BLaER1 (cell line): ENCODE measurements around the gene ACP5.

Source experiments
- H3K27ac ChIP-seq: shearing (Covaris generic); formaldehyde crosslinking; 2 replicates; pipeline ENCODE4 v1.8.1; 2022
- H3K27me3 ChIP-seq: shearing (Covaris generic); formaldehyde crosslinking; 2 replicates; pipeline ENCODE4 v1.8.1; 2022
- H3K36me3 ChIP-seq: shearing (Covaris generic); formaldehyde crosslinking; 2 replicates; pipeline ENCODE4 v1.8.1; 2022
- H3K4me1 ChIP-seq: shearing (Covaris generic); formaldehyde crosslinking; 2 replicates; pipeline ENCODE4 v1.8.1; 2022
- H3K4me2 ChIP-seq: shearing (Covaris generic); formaldehyde crosslinking; 2 replicates; pipeline ENCODE4 v1.8.1; 2022
- H3K4me3 ChIP-seq: shearing (Covaris generic); formaldehyde crosslinking; 2 replicates; pipeline ENCODE4 v1.8.1; 2022
- H3K9ac ChIP-seq: shearing (Covaris generic); formaldehyde crosslinking; 2 replicates; pipeline ENCODE4 v1.8.1; 2022
- H3K9me3 ChIP-seq: shearing (Covaris generic); formaldehyde crosslinking; 2 replicates; pipeline ENCODE4 v1.8.1; 2022
- H4K20me1 ChIP-seq: shearing (Covaris generic); formaldehyde crosslinking; 2 replicates; pipeline ENCODE4 v1.8.1; 2022
- Cebpa-rat ChIP-seq: shearing (Covaris generic); IDR thresholded peaks from 2 replicates; pipeline ENCODE4 v1.8.1; 2022

The ACP5 gene

DNA sequence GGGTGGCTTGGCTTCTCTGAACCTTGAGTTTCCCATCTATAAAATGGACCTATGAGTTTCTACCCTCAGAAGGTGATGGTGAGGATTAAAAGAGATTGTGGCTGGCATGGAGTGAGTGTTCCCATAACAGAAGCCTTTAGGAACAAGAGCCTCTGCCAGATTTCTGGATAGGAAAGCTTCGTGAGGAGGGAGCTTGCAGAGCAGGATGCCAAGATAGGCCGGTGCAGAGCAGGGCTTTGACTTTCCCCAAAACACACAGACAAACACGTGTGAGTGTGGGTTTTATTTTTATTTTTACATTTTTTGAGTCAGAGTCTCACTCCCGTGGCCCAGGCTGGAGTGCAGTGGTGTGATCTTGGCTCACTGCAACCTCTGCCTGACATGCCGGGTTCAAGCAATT, 42.5 kb downstream of the ACP5 start:
- TF ChIP-seq Cebpa-rat = no peak
- Histone ChIP-seq H3K27ac (no peak overlapping the region), H3K4me3 (no peak overlapping the region), H3K36me3 (no peaks in the 10 kb centered on the region), H3K4me2 (no peak overlapping the region), H3K9ac (no peak overlapping the region), H3K9me3 (no peaks in the 10 kb centered on the region), H3K27me3 (peaks cover 12% of the 10 kb centered on the region; the same call in 1 of the 2 replicates), H3K4me1 (0 out of 2 replicates have a peak, but pooled peaks cover 8% of the 10 kb centered on the region), H4K20me1 (no peaks in the 10 kb centered on the region)

GRCh38 chr19:11534538-11534937, 42.9 kb downstream of the ACP5 start:
- 0 out of 2 replicates have a peak, but pooled peaks cover 8% of the 10 kb centered on the region for H3K4me1 ChIP-seq
- no peak overlapping the region for H3K9ac ChIP-seq

DNA sequence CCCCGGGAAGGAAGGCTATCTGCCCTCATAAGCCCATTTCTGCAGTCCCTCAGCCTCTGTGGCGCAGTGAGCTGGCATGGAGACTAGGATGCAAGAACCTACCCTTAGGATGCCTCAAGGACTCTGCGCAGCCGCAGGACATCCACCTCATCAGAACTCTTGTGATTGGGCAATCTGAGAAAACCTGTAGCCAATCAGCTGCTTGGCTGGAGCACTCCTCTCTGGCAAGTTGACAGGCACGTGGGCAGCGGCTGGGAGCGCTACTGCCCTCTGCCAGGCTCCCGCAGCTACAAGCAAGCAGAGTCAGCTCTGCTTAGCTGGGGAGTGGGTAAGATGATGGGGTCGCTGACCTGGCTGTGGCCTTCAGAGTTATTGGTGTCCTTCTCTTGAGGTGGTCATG, 47.0 kb downstream of the ACP5 start:
- no peak for TF ChIP-seq Cebpa-rat
- Histone ChIP-seq H3K27ac (no peak overlapping the region), H3K9ac (no peak overlapping the region), H3K4me2 (no peak overlapping the region), H4K20me1 (no peaks in the 10 kb centered on the region; the same call in 1 of the 2 replicates), H3K9me3 (no peaks in the 10 kb centered on the region), H3K4me3 (no peak overlapping the region), H3K27me3 (no peaks in the 10 kb centered on the region), H3K4me1 (peaks cover 12% of the 10 kb centered on the region), H3K36me3 (0 out of 2 replicates have a peak, but pooled peaks cover 10% of the 10 kb centered on the region)

More at GRCh38 chr19:11534538-11534937, 42.9 kb downstream of the ACP5 start:
- no peak for TF ChIP-seq Cebpa-rat
- Histone ChIP-seq H3K4me2 (no peak overlapping the region), H3K4me3 (no peak overlapping the region), H4K20me1 (no peaks in the 10 kb centered on the region), H3K27me3 (peaks cover 12% of the 10 kb centered on the region; the same call in 1 of the 2 replicates), H3K27ac (no peak overlapping the region), H3K9me3 (no peaks in the 10 kb centered on the region), H3K36me3 (no peaks in the 10 kb centered on the region)

GRCh38 chr19:11528551-11529341, 48.7 kb downstream of the ACP5 start, which contains the start of gene ECSIT:
Gene ECSIT, minus strand, starts transcription at chr19:11529134. Its CDS starts 9,964 bp downstream, at chr19:11519170.
- Histone ChIP-seq H3K27ac (peak within 1 kb of the TSS; percentile 90), H3K4me2 (peak within 1 kb of the TSS; percentile 90), H4K20me1 (no peaks in the 10 kb centered on the region; the same call in 1 of the 2 replicates), H3K4me3 (peak within 1 kb of the TSS; percentile 81), H3K4me1 (peaks cover 12% of the 10 kb centered on the region), H3K27me3 (no peaks in the 10 kb centered on the region), H3K9ac (peak within 1 kb of the TSS; percentile 83), H3K36me3 (peaks cover 26% of the 10 kb centered on the region), H3K9me3 (no peaks in the 10 kb centered on the region)
- no peak for TF ChIP-seq Cebpa-rat
